HepG2 (cell line): ENCODE data around the gene SUN5. TPM values are rescaled to one million over a fixed set of nuclear protein-coding genes. Genes with fewer than 3 reads are reported as not detected.

Source experiments
- ARHGAP35 ChIP-seq: sonication (generic); formaldehyde crosslinking; IDR thresholded peaks from 2 replicates; pipeline ENCODE4 v1.9.0; 2022; ENCODE audit warnings: mild to moderate bottlenecking, inconsistent platforms, moderate library complexity, missing genetic modification reagents, borderline replicate concordance
- ARNT2 ChIP-seq: sonication (generic); formaldehyde crosslinking; IDR thresholded peaks from 2 replicates; pipeline ENCODE4 v1.8.0; 2022; ENCODE audit warnings: mild to moderate bottlenecking, low read depth, missing genetic modification reagents, moderate library complexity
- ATRX ChIP-seq: sonication (generic); formaldehyde crosslinking; IDR thresholded peaks from 2 replicates; pipeline ENCODE4 v1.4.0; 2020; ENCODE audit warnings: missing genetic modification reagents, borderline replicate concordance
- FIP1L1 ChIP-seq: fragments of 200-400 bp; formaldehyde crosslinking; IDR thresholded peaks from 2 replicates; pipeline ENCODE4 v1.6.1; 2018; ENCODE audit warnings: low read depth, mild to moderate bottlenecking, low read length, moderate library complexity, borderline replicate concordance; ENCODE audit not compliant: insufficient read depth
- HOXA5 ChIP-seq: sonication (generic); formaldehyde crosslinking; IDR thresholded peaks from 2 replicates; pipeline ENCODE4 v1.4.0; 2020; ENCODE audit warnings: missing genetic modification reagents
- JARID2 ChIP-seq: sonication (generic); formaldehyde crosslinking; IDR thresholded peaks from 2 replicates; pipeline ENCODE4 v1.8.1; 2023; ENCODE audit warnings: missing genetic modification reagents, inconsistent platforms; ENCODE audit not compliant: insufficient replicate concordance
- JUN ChIP-seq: sonication (generic); formaldehyde crosslinking; IDR thresholded peaks from 2 replicates; pipeline ENCODE4 v1.4.0; 2020; ENCODE audit warnings: mild to moderate bottlenecking, missing genetic modification reagents
- MTF2 ChIP-seq: sonication (generic); formaldehyde crosslinking; IDR thresholded peaks from 2 replicates; pipeline ENCODE4 v1.5.0; 2020; ENCODE audit warnings: missing genetic modification reagents, borderline replicate concordance
- MXD1 ChIP-seq: sonication (generic); formaldehyde crosslinking; IDR thresholded peaks from 2 replicates; pipeline ENCODE4 v1.4.0; 2020; ENCODE audit warnings: mild to moderate bottlenecking, missing genetic modification reagents
- NFIC ChIP-seq: IDR thresholded peaks from 2 replicates; pipeline ENCODE4 v1.6.1; 2012; ENCODE audit warnings: mild to moderate bottlenecking, low read length, inconsistent platforms
- PATZ1 ChIP-seq: sonication (generic); formaldehyde crosslinking; IDR thresholded peaks from 2 replicates; pipeline ENCODE4 v1.4.0; 2020; ENCODE audit warnings: missing genetic modification reagents
- SKI ChIP-seq: fragments of 450-650 bp; IDR thresholded peaks from one replicate; pipeline ENCODE4 v1.6.1; 2018; ENCODE audit warnings: mild to moderate bottlenecking; ENCODE audit not compliant: partially characterized antibody
- SP4 ChIP-seq: sonication (generic); formaldehyde crosslinking; IDR thresholded peaks from 2 replicates; pipeline ENCODE4 v1.8.1; 2023; ENCODE audit warnings: mild to moderate bottlenecking, missing genetic modification reagents
- STAG1 ChIP-seq: sonication (generic); formaldehyde crosslinking; IDR thresholded peaks from 2 replicates; pipeline ENCODE4 v1.4.0; 2020; ENCODE audit warnings: missing genetic modification reagents
- TCF12 ChIP-seq, 2 experiments: fragments of 450-650 bp in 1 of 2; sonication (generic) in 1 of 2; formaldehyde crosslinking in 1 of 2; IDR thresholded peaks; 2 replicates each; pipeline versions ENCODE4 v1.6.1 to v1.8.0; 2017 to 2022; ENCODE audit warnings: antibody characterized with exemption in 1 of 2, mild to moderate bottlenecking in 1 of 2, missing genetic modification reagents in 1 of 2, moderate library complexity in 1 of 2
- U2AF1 ChIP-seq: fragments of 200-400 bp; formaldehyde crosslinking; optimal IDR thresholded peaks from 2 replicates; pipeline ENCODE3; 2017; ENCODE audit warnings: mild to moderate bottlenecking, low read depth, low read length
- XBP1 ChIP-seq: sonication (generic); formaldehyde crosslinking; IDR thresholded peaks from 2 replicates; pipeline ENCODE4 v1.5.0; 2020; ENCODE audit warnings: missing genetic modification reagents
- ZBTB34 ChIP-seq: sonication (generic); formaldehyde crosslinking; IDR thresholded peaks from 2 replicates; pipeline ENCODE4 v1.8.0; 2022; ENCODE audit warnings: mild to moderate bottlenecking, missing genetic modification reagents
- ZFP41 ChIP-seq: sonication (generic); formaldehyde crosslinking; IDR thresholded peaks from 2 replicates; pipeline ENCODE4 v1.4.0; 2020; ENCODE audit warnings: mild to moderate bottlenecking, missing genetic modification reagents, borderline replicate concordance
- ZNF138 ChIP-seq: sonication (generic); formaldehyde crosslinking; IDR thresholded peaks from 2 replicates; pipeline ENCODE4 v1.5.0; 2020; ENCODE audit warnings: mild to moderate bottlenecking, low read depth, missing genetic modification reagents
- ZNF224 ChIP-seq: sonication (generic); formaldehyde crosslinking; IDR thresholded peaks from 2 replicates; pipeline ENCODE4 v1.5.0; 2020; ENCODE audit warnings: mild to moderate bottlenecking, missing genetic modification reagents
- ZNF235 ChIP-seq: sonication (generic); formaldehyde crosslinking; IDR thresholded peaks from 2 replicates; pipeline ENCODE4 v1.8.1; 2023; ENCODE audit warnings: mild to moderate bottlenecking, missing genetic modification reagents, borderline replicate concordance
- ZNF530 ChIP-seq: sonication (generic); formaldehyde crosslinking; IDR thresholded peaks from 2 replicates; pipeline ENCODE4 v1.5.0; 2020; ENCODE audit warnings: low read depth, mild to moderate bottlenecking, missing genetic modification reagents
- ZNF709 ChIP-seq: sonication (generic); formaldehyde crosslinking; IDR thresholded peaks from 2 replicates; pipeline ENCODE4 v1.5.0; 2020; ENCODE audit warnings: mild to moderate bottlenecking, missing genetic modification reagents
- ZNF746 ChIP-seq: sonication (generic); formaldehyde crosslinking; IDR thresholded peaks from 2 replicates; pipeline ENCODE4 v1.8.0; 2022; ENCODE audit warnings: mild to moderate bottlenecking, missing genetic modification reagents
- ZNF766 ChIP-seq: sonication (generic); formaldehyde crosslinking; IDR thresholded peaks from 2 replicates; pipeline ENCODE4 v1.5.0; 2020; ENCODE audit warnings: missing genetic modification reagents, borderline replicate concordance
- polyA plus RNA-seq, 8 experiments: library from polyadenylated mRNA; depleted of rRNA in 3 of 8; stranded (reverse) in 7 of 8; unstranded in 1 of 8; fragments of >200 nt; fragmentation: Illumina TruSeq in 4 of 8; extraction: Trizol in 4 of 8; gene quantifications; 2 replicates each; pipeline versions ENCODE4 v1.2.1 to v1.2.3, GENCODE V29; 2011 to 2016; ENCODE audit warnings: low read depth in 4 of 8, missing spikeins in 1 of 8, mixed read lengths in 1 of 8; ENCODE audit not compliant: insufficient read depth in 1 of 8
- total RNA-seq, 5 experiments: library from RNA; depleted of rRNA; stranded (reverse); fragments of >200 nt; fragmentation: Illumina TruSeq; extraction: Trizol; gene quantifications; 2 replicates each; pipeline ENCODE4 v1.2.3, GENCODE V29; 2016; ENCODE audit warnings: low read depth in 1 of 5

SUN5 gene
- total and polyA plus RNA-seq, 2 of the 13 experiments (the other 11 are each of a cell fraction or from before 2014, with no cell fraction given), result not detected

GRCh38 chr20:33005908-33006775 lies 1.9 kb upstream of the SUN5 start (continued):
- TF ChIP-seq JARID2 (no peak), ZNF530 (CRISPR knock-in tag) (no peak), ZNF709 (CRISPR knock-in tag) (0 out of 2 replicates have a peak, but pooled peaks have one; percentile 67), MTF2 (peak; percentile 39), ARNT2 (peak; percentile 63; the same call in 1 of the 2 replicates), ZFP41 (CRISPR knock-in tag) (no peak), MXD1 (0 out of 2 replicates have a peak, but pooled peaks have one; percentile 52), XBP1 (CRISPR knock-in tag) (0 out of 2 replicates have a peak, but pooled peaks have one; percentile 36), ZBTB34 (CRISPR knock-in tag) (peak; percentile 100), ZNF138 (CRISPR knock-in tag) (0 out of 2 replicates have a peak, but pooled peaks have one; percentile 17), STAG1 (CRISPR knock-in tag) (peak; percentile 27), ATRX (CRISPR knock-in tag) (no peak), SKI (peak; percentile 90), ZNF766 (peak; percentile 67; the same call in 1 of the 2 replicates), ZNF224 (CRISPR knock-in tag) (peak; percentile 76; the same call in 1 of the 2 replicates), SP4 (CRISPR knock-in tag) (peak; percentile 31; the same call in 1 of the 2 replicates), TCF12 (IDR thresholded peaks at IDR 0.05) (no peak), TCF12 (CRISPR knock-in tag; IDR thresholded peaks at IDR 0.05) (peak; percentile 11; the same call in 1 of the 2 replicates), JUN (CRISPR knock-in tag) (peak; percentile 39; the same call in 1 of the 2 replicates), ZNF746 (peak; percentile 99), PATZ1 (CRISPR knock-in tag) (peak; percentile 95), HOXA5 (CRISPR knock-in tag) (peak; percentile 77; the same call in 1 of the 2 replicates), FIP1L1 (no peak), NFIC (peak; percentile 90), ARHGAP35 (peak; percentile 44; the same call in 1 of the 2 replicates), ZNF235 (CRISPR knock-in tag) (no peak), U2AF1 (peak; percentile 56)
